HG03432 (cell line): ENCODE measurements around the gene CLEC3B.
"Not testable (repeated sequence)": the region's sequence is repeated elsewhere in the genome, so short reads cannot be mapped to it uniquely, and the experiment has no call there.

ENCODE experiments used
- ATAC-seq: cut with Tn5 transposase; IDR thresholded peaks from one replicate; pipeline ENCODE4 v1.9.1; 2021; ENCODE audit warnings: mild to moderate bottlenecking, moderate library complexity; ENCODE audit not compliant: unreplicated experiment

The CLEC3B gene

GRCh38 chr3:45064512-45065372 lies 38.6 kb downstream of the CLEC3B start:
- no peak for ATAC-seq

GRCh38 chr3:45065373-45065720 lies 39.2 kb downstream of the CLEC3B start:
- ATAC-seq, result no peak

- no peak for ATAC-seq
These were observed 40.2 kb downstream of the CLEC3B start for GRCh38 chr3:45066109-45066801.

- no peak for ATAC-seq
These were observed 41.4 kb downstream of the CLEC3B start for GRCh38 chr3:45067486-45067885.

- ATAC-seq, result no peak
These were observed 41.8 kb downstream of the CLEC3B start for GRCh38 chr3:45067941-45068340.

GRCh38 chr3:45071075-45071474 lies 45.0 kb downstream of the CLEC3B start:
- ATAC-seq, result no peak

GRCh38 chr3:45075821-45076625 lies 49.9 kb downstream of the CLEC3B start:
- ATAC-seq, result no peak

GRCh38 chr3:45078256-45078655 lies 52.2 kb downstream of the CLEC3B start:
- not testable (repeated sequence) for ATAC-seq

- no peak for ATAC-seq
These were observed 52.9 kb downstream of the CLEC3B start for GRCh38 chr3:45078910-45079522.

GRCh38 chr3:45079715-45080114 lies 53.6 kb downstream of the CLEC3B start:
- no peak for ATAC-seq

GRCh38 chr3:45080824-45081223 lies 54.7 kb downstream of the CLEC3B start:
- no peak for ATAC-seq

GRCh38 chr3:45081506-45082141 lies 55.5 kb downstream of the CLEC3B start:
- ATAC-seq, result no peak

GRCh38 chr3:45082142-45082538 lies 56.0 kb downstream of the CLEC3B start:
- no peak for ATAC-seq

GRCh38 chr3:45083023-45083422 lies 56.9 kb downstream of the CLEC3B start:
- ATAC-seq, result no peak

- no peak for ATAC-seq
These were observed 58.3 kb downstream of the CLEC3B start for GRCh38 chr3:45084361-45084760.

GRCh38 chr3:45084820-45085816 lies 59.0 kb downstream of the CLEC3B start:
- ATAC-seq, result no peak
